Ovary (tissue), 3 donors: ENCODE measurements around the gene RHNO1.

Experiments used
- EP300 ChIP-seq: sonication (generic); formaldehyde crosslinking; IDR thresholded peaks from one replicate; pipeline ENCODE4 v1.6.1; 2017; ENCODE audit warnings: antibody characterized with exemption
- POLR2A ChIP-seq: fragments of 450-650 bp; IDR thresholded peaks from one replicate; pipeline ENCODE4 v1.6.1; 2017; ENCODE audit warnings: antibody characterized with exemption, mild to moderate bottlenecking, moderate library complexity
- TF ChIP-seq, protein P1 (sequence below), 3 donors: fragments of 450-650 bp in 2 of 3; fragments of 200-600 bp in 1 of 3; IDR thresholded peaks; one replicate each; pipeline versions ENCODE4 v1.5.1 to v1.8.0; 2016 to 2022; ENCODE audit warnings: antibody characterized with exemption in 3 of 3, mild to moderate bottlenecking in 1 of 3
- donor health status: DM: no; HTN: no; CAD: no.

DNA sequence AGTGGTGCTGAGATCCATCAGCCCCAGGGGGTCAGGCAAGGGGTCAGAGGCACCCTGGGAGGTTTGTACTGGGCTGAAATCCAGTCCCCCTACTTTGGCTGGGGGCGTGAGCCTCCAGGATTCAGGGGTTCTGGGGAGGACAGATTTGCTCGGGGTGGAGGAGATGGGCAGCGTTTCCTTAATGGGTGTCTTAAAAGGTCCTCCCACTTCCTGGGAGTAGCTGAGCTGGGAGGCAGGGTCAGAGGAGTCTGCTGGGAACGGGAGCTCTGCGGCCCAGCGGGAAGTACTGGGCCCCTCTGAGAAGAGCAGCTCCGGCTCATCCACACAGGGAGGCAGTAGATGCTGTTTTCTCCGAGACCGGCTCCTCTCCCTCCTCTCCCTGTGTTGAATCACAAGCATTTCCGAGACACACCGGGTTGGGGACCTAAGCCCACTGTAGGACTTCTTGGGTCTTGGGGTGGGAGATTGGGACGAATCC lies 18.0 kb upstream of the RHNO1 start:
- TF ChIP-seq, protein P1, sequence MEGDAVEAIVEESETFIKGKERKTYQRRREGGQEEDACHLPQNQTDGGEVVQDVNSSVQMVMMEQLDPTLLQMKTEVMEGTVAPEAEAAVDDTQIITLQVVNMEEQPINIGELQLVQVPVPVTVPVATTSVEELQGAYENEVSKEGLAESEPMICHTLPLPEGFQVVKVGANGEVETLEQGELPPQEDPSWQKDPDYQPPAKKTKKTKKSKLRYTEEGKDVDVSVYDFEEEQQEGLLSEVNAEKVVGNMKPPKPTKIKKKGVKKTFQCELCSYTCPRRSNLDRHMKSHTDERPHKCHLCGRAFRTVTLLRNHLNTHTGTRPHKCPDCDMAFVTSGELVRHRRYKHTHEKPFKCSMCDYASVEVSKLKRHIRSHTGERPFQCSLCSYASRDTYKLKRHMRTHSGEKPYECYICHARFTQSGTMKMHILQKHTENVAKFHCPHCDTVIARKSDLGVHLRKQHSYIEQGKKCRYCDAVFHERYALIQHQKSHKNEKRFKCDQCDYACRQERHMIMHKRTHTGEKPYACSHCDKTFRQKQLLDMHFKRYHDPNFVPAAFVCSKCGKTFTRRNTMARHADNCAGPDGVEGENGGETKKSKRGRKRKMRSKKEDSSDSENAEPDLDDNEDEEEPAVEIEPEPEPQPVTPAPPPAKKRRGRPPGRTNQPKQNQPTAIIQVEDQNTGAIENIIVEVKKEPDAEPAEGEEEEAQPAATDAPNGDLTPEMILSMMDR (IDR thresholded peaks at IDR 0.05) = no peak
- TF ChIP-seq POLR2A (no peak), EP300 (no peak)
